Loucy (cell line): Measurements from ENCODE around the gene CROCC2.

Source experiments
- H2AFZ ChIP-seq: fragments of 200-600 bp; sonication (generic); 2 replicates; pipeline ENCODE4 v1.6.0; 2016; ENCODE audit warnings: antibody characterized with exemption, mild to moderate bottlenecking, low read length, moderate library complexity
- H3F3A ChIP-seq: fragments of 200-600 bp; 2 replicates; pipeline ENCODE4 v1.6.0; 2016; ENCODE audit warnings: antibody characterized with exemption, low read depth, mild to moderate bottlenecking
- H3K27me3 ChIP-seq: fragments of 200-600 bp; sonication (generic); 2 replicates; pipeline ENCODE4 v1.6.1; 2014; ENCODE audit warnings: low read length, mild to moderate bottlenecking; ENCODE audit not compliant: insufficient read depth, poor library complexity, severe bottlenecking
- H3K36me3 ChIP-seq: fragments of 200-600 bp; sonication (generic); 2 replicates; pipeline ENCODE4 v1.6.1; 2016; ENCODE audit warnings: low read length; ENCODE audit not compliant: insufficient read depth
- H3K4me1 ChIP-seq: fragments of 200-600 bp; sonication (generic); 2 replicates; pipeline ENCODE4 v1.5.1; 2014; ENCODE audit warnings: low read length, mild to moderate bottlenecking; ENCODE audit not compliant: insufficient read depth, poor library complexity, severe bottlenecking
- H3K4me2 ChIP-seq: fragments of 200-600 bp; sonication (generic); 2 replicates; pipeline ENCODE4 v1.6.0; 2014; ENCODE audit warnings: antibody characterized with exemption, low read length, low read depth, mild to moderate bottlenecking; ENCODE audit not compliant: poor library complexity, severe bottlenecking
- H3K4me3 ChIP-seq: fragments of 200-600 bp; sonication (generic); 2 replicates; pipeline ENCODE4 v1.5.1; 2014; ENCODE audit warnings: low read length, mild to moderate bottlenecking, mixed read lengths; ENCODE audit not compliant: poor library complexity, severe bottlenecking
- H3K79me2 ChIP-seq: fragments of 200-600 bp; sonication (generic); 2 replicates; pipeline ENCODE4 v1.6.1; 2014; ENCODE audit warnings: low read length; ENCODE audit not compliant: insufficient read depth
- H3K9ac ChIP-seq: fragments of 200-600 bp; sonication (generic); 2 replicates; pipeline ENCODE4 v1.6.0; 2014; ENCODE audit warnings: mild to moderate bottlenecking, low read depth, low read length, moderate library complexity; ENCODE audit not compliant: poor library complexity, severe bottlenecking
- H3K9me2 ChIP-seq: fragments of 200-600 bp; sonication (generic); replicated peaks from 2 replicates; pipeline ENCODE4 v1.6.1; 2016; ENCODE audit warnings: low read depth, low read length, mixed read lengths
- H3K9me3 ChIP-seq: fragments of 200-600 bp; sonication (generic); 2 replicates; pipeline ENCODE4 v1.6.1; 2014; ENCODE audit warnings: mild to moderate bottlenecking, antibody characterized with exemption, low read length, low read depth; ENCODE audit not compliant: insufficient read depth
- H4K20me1 ChIP-seq: fragments of 200-600 bp; sonication (generic); 2 replicates; pipeline ENCODE4 v1.6.0; 2014; ENCODE audit warnings: antibody characterized with exemption, low read length, mild to moderate bottlenecking; ENCODE audit not compliant: insufficient read depth, poor library complexity, severe bottlenecking
- EZH2phosphoT487 ChIP-seq: fragments of 200-600 bp; IDR thresholded peaks from 2 replicates; pipeline ENCODE4 v1.6.1; 2018; ENCODE audit warnings: antibody characterized with exemption, mild to moderate bottlenecking, moderate library complexity, borderline replicate concordance
- TF ChIP-seq, protein P1 (sequence below): fragments of 200-600 bp; sonication (generic); conservative IDR thresholded peaks from 2 replicates; pipeline ENCODE4 v1.5.1; 2014; ENCODE audit warnings: mild to moderate bottlenecking, antibody characterized with exemption, low read length

Gene CROCC2

DNA sequence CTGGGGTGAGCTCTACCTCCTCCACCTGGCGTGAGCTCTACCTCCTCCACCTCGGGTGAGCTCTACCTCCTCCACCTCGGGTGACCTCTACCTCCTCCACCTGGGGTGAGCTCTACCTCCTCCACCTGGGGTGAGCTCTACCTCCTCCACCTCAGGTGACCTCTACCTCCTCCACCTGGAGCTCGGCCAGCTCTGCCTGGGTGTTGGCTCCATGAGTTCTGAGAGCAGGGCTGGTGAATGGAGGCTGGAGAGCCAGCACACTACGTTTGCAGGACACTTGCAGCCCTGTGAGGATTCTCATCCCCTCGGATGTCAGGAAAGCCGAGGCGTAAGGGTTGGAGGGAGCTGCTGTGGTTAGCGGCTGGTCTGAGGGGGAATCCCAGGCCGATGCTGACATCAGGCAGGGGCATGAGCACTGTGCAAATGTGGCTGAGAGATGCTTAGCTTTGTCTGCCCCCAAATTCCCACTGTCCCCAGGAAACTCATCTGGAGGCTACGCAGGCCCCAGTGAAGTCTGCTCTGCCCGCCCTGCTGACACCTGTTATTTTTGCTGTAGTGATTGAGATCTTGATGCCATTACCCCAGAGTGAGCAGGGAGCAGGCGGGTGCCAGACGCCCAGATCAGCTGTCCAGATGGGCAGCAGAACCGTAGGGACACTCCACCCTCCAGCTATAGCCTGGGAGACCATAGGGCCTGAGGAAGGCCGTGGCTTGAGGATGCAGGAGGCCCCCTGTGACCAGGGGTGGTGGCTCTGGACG is 3.3 kb downstream of the CROCC2 start:
- Histone ChIP-seq H3K9me3 (no peaks in the 10 kb centered on the region; the same call in 1 of the 2 replicates), H3K9me2 (no peaks in the 10 kb centered on the region), H3K4me2 (no peak overlapping the region), H3K4me1 (no peaks in the 10 kb centered on the region), H2AFZ (no peak overlapping the region), H3K79me2 (no peaks in the 10 kb centered on the region), H3F3A (no peaks in the 10 kb centered on the region), H3K36me3 (no peaks in the 10 kb centered on the region), H3K9ac (no peak overlapping the region), H3K4me3 (no peak overlapping the region), H3K27me3 (no peaks in the 10 kb centered on the region), H4K20me1 (no peaks in the 10 kb centered on the region)
- no peak for TF ChIP-seq EZH2phosphoT487

DNA sequence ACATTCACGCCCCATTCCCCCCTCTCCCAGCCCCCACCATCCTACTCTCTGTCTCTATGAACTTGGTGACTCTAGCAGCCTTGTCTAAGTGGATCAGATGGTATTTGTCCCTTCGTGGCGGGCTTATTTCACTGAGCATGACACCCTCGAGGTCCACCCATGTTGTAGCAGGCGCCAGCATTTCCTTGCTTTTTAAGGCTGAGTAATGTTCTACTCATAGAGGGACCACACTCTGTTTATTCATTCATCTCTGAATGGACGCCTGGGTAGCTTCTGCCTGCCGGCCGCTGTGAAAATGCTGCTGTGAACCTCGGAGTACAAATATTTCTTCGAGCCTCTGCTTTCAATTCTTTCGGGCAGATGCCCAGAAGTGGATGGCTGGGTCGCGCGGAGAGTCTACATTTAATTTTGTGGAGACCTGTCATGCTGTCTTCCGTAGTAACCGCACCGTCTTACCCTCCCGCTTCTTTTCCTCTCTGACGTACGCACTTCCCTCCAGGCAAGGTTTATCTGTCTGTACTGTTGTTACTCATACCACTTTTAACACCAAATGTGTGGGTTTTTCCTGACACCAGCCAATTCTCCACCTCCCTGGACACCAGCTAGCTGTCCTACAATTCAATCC is 5.6 kb downstream of the CROCC2 start:
- Histone ChIP-seq H3K9me3 (no peaks in the 10 kb centered on the region), H3K9ac (no peak overlapping the region), H3K4me1 (no peaks in the 10 kb centered on the region), H3K9me2 (no peaks in the 10 kb centered on the region), H2AFZ (no peak overlapping the region), H4K20me1 (no peaks in the 10 kb centered on the region), H3K4me2 (no peak overlapping the region), H3K4me3 (no peak overlapping the region), H3K36me3 (no peaks in the 10 kb centered on the region), H3F3A (no peaks in the 10 kb centered on the region), H3K79me2 (no peaks in the 10 kb centered on the region), H3K27me3 (no peaks in the 10 kb centered on the region)
- no peak for TF ChIP-seq EZH2phosphoT487
- TF ChIP-seq, protein P1, sequence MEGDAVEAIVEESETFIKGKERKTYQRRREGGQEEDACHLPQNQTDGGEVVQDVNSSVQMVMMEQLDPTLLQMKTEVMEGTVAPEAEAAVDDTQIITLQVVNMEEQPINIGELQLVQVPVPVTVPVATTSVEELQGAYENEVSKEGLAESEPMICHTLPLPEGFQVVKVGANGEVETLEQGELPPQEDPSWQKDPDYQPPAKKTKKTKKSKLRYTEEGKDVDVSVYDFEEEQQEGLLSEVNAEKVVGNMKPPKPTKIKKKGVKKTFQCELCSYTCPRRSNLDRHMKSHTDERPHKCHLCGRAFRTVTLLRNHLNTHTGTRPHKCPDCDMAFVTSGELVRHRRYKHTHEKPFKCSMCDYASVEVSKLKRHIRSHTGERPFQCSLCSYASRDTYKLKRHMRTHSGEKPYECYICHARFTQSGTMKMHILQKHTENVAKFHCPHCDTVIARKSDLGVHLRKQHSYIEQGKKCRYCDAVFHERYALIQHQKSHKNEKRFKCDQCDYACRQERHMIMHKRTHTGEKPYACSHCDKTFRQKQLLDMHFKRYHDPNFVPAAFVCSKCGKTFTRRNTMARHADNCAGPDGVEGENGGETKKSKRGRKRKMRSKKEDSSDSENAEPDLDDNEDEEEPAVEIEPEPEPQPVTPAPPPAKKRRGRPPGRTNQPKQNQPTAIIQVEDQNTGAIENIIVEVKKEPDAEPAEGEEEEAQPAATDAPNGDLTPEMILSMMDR, result no peak

DNA sequence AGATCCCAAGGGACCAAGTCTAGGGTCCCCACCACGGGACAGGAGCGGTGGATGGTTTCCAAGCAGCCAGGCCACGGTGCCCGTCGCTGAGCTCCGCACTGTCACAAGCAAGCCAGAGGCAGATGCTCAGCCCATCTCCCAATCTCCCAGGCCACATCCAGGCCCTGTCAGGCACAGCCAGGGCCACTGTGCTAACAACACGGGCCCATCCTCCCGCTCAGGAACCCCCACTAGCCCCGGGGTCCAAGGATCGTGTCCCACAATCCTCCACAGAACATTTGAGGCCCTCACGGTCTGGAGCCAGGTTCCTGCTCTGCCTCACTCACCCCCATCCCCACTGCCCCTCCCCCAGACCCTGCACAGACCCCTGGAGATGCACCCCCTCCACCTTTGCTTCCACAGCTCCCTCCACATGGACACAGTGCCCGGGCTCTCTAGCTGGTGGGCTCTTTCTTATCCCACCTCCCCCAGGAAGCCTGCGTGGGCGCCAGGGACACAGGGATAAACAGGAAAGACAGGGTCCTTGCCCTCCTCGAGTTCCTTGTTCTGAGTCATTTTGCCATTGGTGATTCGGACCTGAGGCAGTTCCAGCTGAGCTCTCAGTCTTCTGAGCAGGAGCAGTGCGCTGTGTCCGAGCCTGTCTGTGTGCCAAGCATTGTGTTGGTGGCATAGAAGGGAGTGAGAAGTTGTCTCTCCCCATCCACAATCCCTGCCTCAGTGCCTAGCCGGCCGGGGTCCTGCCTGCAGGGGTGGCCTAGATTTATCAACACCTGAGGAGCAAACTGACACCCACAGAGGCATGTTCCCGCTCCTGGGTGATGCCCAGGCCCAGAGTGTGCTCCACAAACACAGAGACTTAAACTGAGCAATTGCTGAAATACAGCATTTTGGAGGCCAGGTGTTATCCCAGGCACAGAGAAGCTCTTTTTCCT is 7.0 kb downstream of the CROCC2 start:
- no peaks in the 10 kb centered on the region for H3K4me1 ChIP-seq
- no peak overlapping the region for H3K4me2 ChIP-seq
- H3K9me2 ChIP-seq, result no peaks in the 10 kb centered on the region
- no peak for TF ChIP-seq EZH2phosphoT487
- TF ChIP-seq, protein P1, result no peak
- H3K9me3 ChIP-seq, result no peaks in the 10 kb centered on the region
- no peak overlapping the region for H2AFZ ChIP-seq
- no peaks in the 10 kb centered on the region for H3K27me3 ChIP-seq
- H3K9ac ChIP-seq, result no peak overlapping the region
- no peaks in the 10 kb centered on the region for H3K36me3 ChIP-seq
- no peaks in the 10 kb centered on the region for H3F3A ChIP-seq
- no peaks in the 10 kb centered on the region for H3K79me2 ChIP-seq
- no peak overlapping the region for H3K4me3 ChIP-seq
- no peaks in the 10 kb centered on the region for H4K20me1 ChIP-seq
